Upper lobe of left lung (tissue), 6 donors: ENCODE data around the gene ERN1. TPM values are rescaled to one million over a fixed set of nuclear protein-coding genes. Genes with fewer than 3 reads are reported as not detected.

ENCODE experiments used
- ATAC-seq, 2 donors: fragments of 200-7000 bp; cut with Tn5 transposase; one replicate each; pipeline ENCODE4 v1.9.1; 2022; ENCODE audit warnings: mild to moderate bottlenecking in 2 of 2, moderate library complexity in 2 of 2; ENCODE audit not compliant: low FRiP score in 2 of 2
- DNase-seq, 2 donors: peaks; one replicate each; pipeline ENCODE4 v3.0.0-alpha.2; 2019 to 2020
- H3K27ac ChIP-seq, 4 donors: fragments of 200-600 bp; sonication (generic); one replicate each; pipeline ENCODE4 v1.5.1; 2016 to 2019
- H3K27me3 ChIP-seq, 4 donors: fragments of 200-600 bp; sonication (generic); one replicate each; pipeline ENCODE4 v1.5.1; 2017 to 2019
- H3K36me3 ChIP-seq, 4 donors: fragments of 200-600 bp; sonication (generic); one replicate each; pipeline ENCODE4 v1.5.1; 2016 to 2019
- H3K4me1 ChIP-seq, 4 donors: fragments of 200-600 bp; sonication (generic); one replicate each; pipeline ENCODE4 v1.5.1; 2018 to 2019
- H3K4me3 ChIP-seq, 4 donors: fragments of 200-600 bp; sonication (generic); one replicate each; pipeline ENCODE4 v1.5.1; 2017 to 2019; ENCODE audit warnings: mild to moderate bottlenecking in 2 of 4, moderate library complexity in 1 of 4
- H3K9me3 ChIP-seq, 4 donors: fragments of 200-600 bp; sonication (generic); one replicate each; pipeline ENCODE4 v1.5.1; 2018 to 2019
- EP300 ChIP-seq, 4 donors: sonication (generic); formaldehyde crosslinking; IDR thresholded peaks; one replicate each; pipeline ENCODE4 v1.5.1; 2017; ENCODE audit warnings: antibody characterized with exemption in 4 of 4, control low read depth in 2 of 4
- POLR2A ChIP-seq, 4 donors: fragments of 450-650 bp; IDR thresholded peaks; one replicate each; pipeline ENCODE4 v1.5.1; 2016 to 2017; ENCODE audit warnings: antibody characterized with exemption in 4 of 4, mild to moderate bottlenecking in 2 of 4
- POLR2AphosphoS5 ChIP-seq, 2 donors: sonication (generic); formaldehyde crosslinking; IDR thresholded peaks; one replicate each; pipeline ENCODE4 v1.5.1; 2017; ENCODE audit warnings: antibody characterized with exemption in 2 of 2
- WGBS, 2 donors: methylation state at CpG; one replicate each; pipeline ENCODE4 v1.1.5; 2017 to 2018; 5-methylcytosine and 5-hydroxymethylcytosine counted together
- total RNA-seq, 6 donors: library from RNA; depleted of rRNA in 4 of 6; stranded (reverse); fragments of >200 nt in 4 of 6; gene quantifications; one replicate each; pipeline versions ENCODE4 v1.1.0 to v1.2.1, GENCODE V29; 2016 to 2021
- TF ChIP-seq, protein P1 (sequence below), 6 experiments: fragments of 450-650 bp in 4 of 6; fragments of 200-600 bp in 2 of 6; sonication (generic) in 2 of 6; IDR thresholded peaks; one replicate each; pipeline ENCODE4 v1.5.1; 2016 to 2019; ENCODE audit warnings: antibody characterized with exemption in 6 of 6
- donor health status: DM: no; HTN: no; CAD: no; lungs with moderate emphysema.
- donor health status: DM: no; HTN: yes; CAD: no; lungs with severe emphysema.

ERN1 gene
- total RNA-seq, 6 donors from 2014 or later = 32.8 to 65.0 (median 41.9) TPM

GRCh38 chr17:64038331-64039105 lies 91.4 kb downstream of the ERN1 start:
- peaks cover 0 to 41% (median 28%) of the 10 kb centered on the region in 4 donors for H3K36me3 ChIP-seq
- H3K4me3 ChIP-seq = no peak overlapping the region
- H3K9me3 ChIP-seq = no peaks in the 10 kb centered on the region
- H3K27me3 ChIP-seq = no peaks in the 10 kb centered on the region
- no peaks in the 10 kb centered on the region for H3K4me1 ChIP-seq
- DNase-seq = peak in 1 of 2 donors; percentile 67
- no peak overlapping the region for H3K27ac ChIP-seq
- no peak for ATAC-seq
- WGBS, 2 donors = 88 to 90% methylated on average over 14 to 16 of the region's 16 CpGs
- TF ChIP-seq POLR2A (IDR thresholded peaks at IDR 0.05) (no peak), POLR2AphosphoS5 (IDR thresholded peaks at IDR 0.05) (no peak), EP300 (IDR thresholded peaks at IDR 0.05) (no peak)
- TF ChIP-seq, protein P1, sequence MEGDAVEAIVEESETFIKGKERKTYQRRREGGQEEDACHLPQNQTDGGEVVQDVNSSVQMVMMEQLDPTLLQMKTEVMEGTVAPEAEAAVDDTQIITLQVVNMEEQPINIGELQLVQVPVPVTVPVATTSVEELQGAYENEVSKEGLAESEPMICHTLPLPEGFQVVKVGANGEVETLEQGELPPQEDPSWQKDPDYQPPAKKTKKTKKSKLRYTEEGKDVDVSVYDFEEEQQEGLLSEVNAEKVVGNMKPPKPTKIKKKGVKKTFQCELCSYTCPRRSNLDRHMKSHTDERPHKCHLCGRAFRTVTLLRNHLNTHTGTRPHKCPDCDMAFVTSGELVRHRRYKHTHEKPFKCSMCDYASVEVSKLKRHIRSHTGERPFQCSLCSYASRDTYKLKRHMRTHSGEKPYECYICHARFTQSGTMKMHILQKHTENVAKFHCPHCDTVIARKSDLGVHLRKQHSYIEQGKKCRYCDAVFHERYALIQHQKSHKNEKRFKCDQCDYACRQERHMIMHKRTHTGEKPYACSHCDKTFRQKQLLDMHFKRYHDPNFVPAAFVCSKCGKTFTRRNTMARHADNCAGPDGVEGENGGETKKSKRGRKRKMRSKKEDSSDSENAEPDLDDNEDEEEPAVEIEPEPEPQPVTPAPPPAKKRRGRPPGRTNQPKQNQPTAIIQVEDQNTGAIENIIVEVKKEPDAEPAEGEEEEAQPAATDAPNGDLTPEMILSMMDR (IDR thresholded peaks at IDR 0.05) = no peak

- no peak overlapping the region for H3K27ac ChIP-seq
- H3K27me3 ChIP-seq = no peaks in the 10 kb centered on the region
- peaks cover 0 to 34% (median 21%) of the 10 kb centered on the region in 4 donors for H3K36me3 ChIP-seq
- DNase-seq (no peak), ATAC-seq (no peak)
- no peaks in the 10 kb centered on the region for H3K4me1 ChIP-seq
- no peaks in the 10 kb centered on the region for H3K9me3 ChIP-seq
- WGBS, 2 donors = 87 to 99% methylated on average over 5 of the region's 5 CpGs
- TF ChIP-seq EP300 (IDR thresholded peaks at IDR 0.05) (no peak), POLR2A (IDR thresholded peaks at IDR 0.05) (no peak), POLR2AphosphoS5 (IDR thresholded peaks at IDR 0.05) (no peak)
- TF ChIP-seq, protein P1 (IDR thresholded peaks at IDR 0.05) = no peak
- no peak overlapping the region for H3K4me3 ChIP-seq
Measured at GRCh38 chr17:64037802-64038201, 92.1 kb downstream of the ERN1 start.

DNA sequence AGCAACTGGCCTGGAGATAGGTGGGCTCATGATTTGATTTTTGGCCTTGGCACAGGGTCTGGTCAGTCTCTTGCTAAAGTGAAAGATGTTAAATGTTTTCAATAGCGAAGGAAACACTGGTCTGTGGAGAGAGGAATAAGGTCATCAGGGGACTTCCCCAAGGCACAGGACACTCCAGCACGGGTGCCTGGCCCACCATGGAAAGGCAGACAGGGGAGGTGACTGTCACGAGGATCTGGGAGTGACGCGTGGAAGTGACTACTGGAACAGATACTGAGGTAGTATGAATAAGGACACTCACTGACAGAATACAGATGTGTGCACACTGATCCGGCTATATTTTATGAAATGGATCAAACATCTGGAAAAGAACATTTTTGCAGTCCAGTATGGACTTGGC lies 92.8 kb downstream of the ERN1 start:
- WGBS, 2 donors = 80 to 81% methylated on average over 6 of the region's 6 CpGs
- Histone ChIP-seq H3K36me3 (peaks cover 0 to 28% (median 17%) of the 10 kb centered on the region in 4 donors), H3K27me3 (no peaks in the 10 kb centered on the region), H3K27ac (no peak overlapping the region), H3K4me1 (no peaks in the 10 kb centered on the region), H3K4me3 (no peak overlapping the region), H3K9me3 (no peaks in the 10 kb centered on the region)
- ATAC-seq (no peak), DNase-seq (no peak)
- TF ChIP-seq POLR2AphosphoS5 (IDR thresholded peaks at IDR 0.05) (no peak), POLR2A (IDR thresholded peaks at IDR 0.05) (no peak)

- Histone ChIP-seq H3K36me3 (peaks cover 0 to 21% (median 13%) of the 10 kb centered on the region in 4 donors), H3K27ac (no peak overlapping the region), H3K27me3 (no peaks in the 10 kb centered on the region), H3K4me1 (no peaks in the 10 kb centered on the region), H3K9me3 (no peaks in the 10 kb centered on the region), H3K4me3 (no peak overlapping the region)
- ATAC-seq (no peak), DNase-seq (no peak)
- TF ChIP-seq EP300 (IDR thresholded peaks at IDR 0.05) (no peak), POLR2A (IDR thresholded peaks at IDR 0.05) (no peak), POLR2AphosphoS5 (IDR thresholded peaks at IDR 0.05) (no peak)
- TF ChIP-seq, protein P1 (IDR thresholded peaks at IDR 0.05) = no peak
- WGBS, 2 donors = 92 to 93% methylated on average over 14 of the region's 14 CpGs
Measured at GRCh38 chr17:64036198-64036922, 93.6 kb downstream of the ERN1 start.

DNA sequence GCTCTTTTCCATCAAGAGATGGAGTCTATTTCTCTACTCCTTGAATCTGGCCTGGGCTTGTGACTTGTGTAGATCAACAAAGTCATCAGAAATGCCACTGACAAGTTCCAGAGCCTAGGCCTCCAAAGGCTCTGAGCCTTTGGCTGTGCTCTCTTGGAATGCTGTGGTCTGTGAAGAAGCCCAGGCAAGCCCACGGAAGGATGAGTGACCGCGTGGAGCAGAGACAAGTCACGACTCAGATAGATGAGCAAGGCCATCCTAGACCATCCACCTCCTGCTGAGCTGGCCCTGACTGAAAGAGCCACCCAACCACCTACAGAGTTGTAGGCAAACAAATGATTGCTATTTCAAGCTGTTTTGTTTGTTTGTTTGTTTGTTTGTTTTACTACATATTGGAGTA lies 97.9 kb downstream of the ERN1 start:
- no peak for DNase-seq
- WGBS, 2 donors = 86 to 95% methylated on average over 4 of the region's 4 CpGs
- H3K9me3 ChIP-seq = no peaks in the 10 kb centered on the region
- no peaks in the 10 kb centered on the region for H3K27me3 ChIP-seq
- no peak for TF ChIP-seq POLR2AphosphoS5 (IDR thresholded peaks at IDR 0.05)
- TF ChIP-seq, protein P1 (IDR thresholded peaks at IDR 0.05) = no peak
- TF ChIP-seq EP300 (IDR thresholded peaks at IDR 0.05) = no peak
- no peak overlapping the region for H3K27ac ChIP-seq
- no peak overlapping the region for H3K4me3 ChIP-seq
- H3K36me3 ChIP-seq = no peaks in the 10 kb centered on the region
- ATAC-seq = no peak
- H3K4me1 ChIP-seq = no peaks in the 10 kb centered on the region
